HK-2 (cell line): ENCODE data around the gene TDRD15.
"Not testable (repeated sequence)": the region's sequence is repeated elsewhere in the genome, so short reads cannot be mapped to it uniquely, and the experiment has no call there.

Source experiments
- DNase-seq: peaks from one replicate; pipeline ENCODE4 v3.0.0-alpha.2; 2018; ENCODE audit not compliant: unreplicated experiment

The TDRD15 gene

DNA sequence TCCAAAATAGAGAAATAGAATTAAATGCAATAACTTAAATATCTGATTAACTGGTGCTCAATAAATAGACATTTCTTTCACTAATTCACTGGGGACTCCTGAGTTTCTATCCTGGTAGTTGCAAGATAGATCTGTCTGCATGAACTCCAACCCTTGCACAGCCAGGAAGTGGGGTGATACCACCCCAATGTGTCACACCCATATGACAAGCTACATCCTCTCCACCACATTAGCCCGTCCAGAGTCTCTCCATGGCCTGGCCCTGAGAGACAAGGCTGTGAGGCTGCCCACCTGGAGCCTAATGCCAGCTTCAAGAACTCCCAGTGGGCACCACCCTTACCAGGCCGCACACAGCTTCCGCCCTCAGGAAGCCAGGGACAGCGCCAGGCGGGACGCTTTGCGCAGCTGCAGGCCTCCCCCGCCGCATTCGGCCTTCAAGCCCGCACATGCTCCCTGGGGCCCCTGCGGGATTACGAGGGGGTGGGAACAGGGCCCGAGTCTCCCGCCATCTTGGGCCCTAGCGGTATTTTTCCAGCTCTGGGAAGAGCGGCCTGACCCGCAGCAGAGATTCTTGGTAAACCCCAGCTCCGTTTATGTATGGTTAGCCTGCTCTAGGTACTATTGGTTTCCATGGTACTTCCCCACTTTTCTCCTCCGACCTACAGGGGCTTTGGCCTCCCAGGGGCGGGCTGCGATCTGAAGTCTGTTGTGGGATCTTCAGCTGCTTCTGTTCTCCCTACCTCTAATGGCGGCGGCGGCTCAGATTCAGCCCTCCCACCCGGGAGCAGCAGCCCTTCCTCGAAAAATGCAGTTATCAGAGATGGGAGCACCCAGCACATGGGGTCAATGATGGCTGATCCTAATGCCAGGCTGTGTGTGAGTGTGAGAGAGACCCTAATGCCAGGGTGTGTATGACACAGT is at the start of gene TDRD15:
TSS of gene TDRD15 (plus strand) at position 496 of the 921 bp plus-strand sequence. CDS start 13,500 bp downstream, outside the sequence.
- DNase-seq = no peak

DNA sequence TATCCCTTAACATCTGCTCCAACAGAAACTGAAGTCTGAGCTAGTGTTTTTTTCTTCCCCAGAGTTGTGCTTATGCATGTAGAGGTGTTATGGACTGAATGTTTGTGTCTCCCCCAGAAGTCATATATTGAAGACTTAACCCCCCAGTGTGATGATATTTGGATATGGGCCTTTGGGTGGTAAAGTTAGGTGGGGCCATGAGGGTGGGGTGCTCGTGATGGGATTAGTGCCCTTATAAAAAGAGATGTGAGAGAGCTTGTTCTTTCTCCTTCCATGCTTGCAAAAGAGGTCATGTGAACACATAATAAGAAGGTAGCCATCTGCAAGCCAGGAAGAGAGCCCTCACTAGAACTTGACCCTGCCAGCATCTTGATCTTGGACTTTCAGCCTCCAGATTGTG is 45.5 kb upstream of the TDRD15 start:
- no peak for DNase-seq

DNA sequence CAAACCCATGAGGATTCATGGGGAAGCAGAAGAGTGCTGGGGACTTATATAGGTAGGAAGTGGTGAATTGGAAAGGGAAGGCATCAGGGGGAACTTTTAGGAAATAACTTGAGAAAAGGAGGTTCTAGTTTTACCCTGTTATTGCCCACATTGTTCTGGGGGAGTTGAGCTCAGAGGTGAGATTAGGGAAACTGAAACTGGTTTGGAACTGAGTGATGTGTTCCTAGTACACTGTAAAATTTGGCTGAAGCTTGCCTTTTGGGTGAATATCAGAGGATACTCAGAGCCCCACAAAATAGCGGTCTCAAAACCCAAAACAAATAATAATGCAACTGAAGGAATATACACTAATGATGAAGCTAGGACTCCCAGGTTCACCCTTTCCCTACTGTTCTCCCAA is 40.3 kb upstream of the TDRD15 start:
- no peak for DNase-seq

DNA sequence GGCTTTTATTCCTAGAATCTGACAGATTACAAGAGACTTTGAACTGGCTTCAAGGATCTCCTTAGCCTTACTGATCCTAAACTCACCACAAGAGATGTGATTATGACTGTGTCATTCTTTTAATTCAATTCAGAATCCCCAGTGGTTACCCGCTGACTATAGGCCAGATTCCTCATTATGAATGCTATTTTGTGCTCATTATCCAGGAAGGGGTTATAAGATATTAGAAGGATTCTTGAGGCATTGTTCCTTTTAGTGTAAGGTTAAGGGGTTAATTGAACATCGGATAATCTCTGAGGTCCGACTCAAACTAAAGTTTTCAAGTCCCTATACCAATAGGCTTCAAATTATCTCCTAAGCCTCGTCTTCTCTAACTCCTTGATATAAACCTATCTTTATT is 39.4 kb upstream of the TDRD15 start:
- DNase-seq = no peak

DNA sequence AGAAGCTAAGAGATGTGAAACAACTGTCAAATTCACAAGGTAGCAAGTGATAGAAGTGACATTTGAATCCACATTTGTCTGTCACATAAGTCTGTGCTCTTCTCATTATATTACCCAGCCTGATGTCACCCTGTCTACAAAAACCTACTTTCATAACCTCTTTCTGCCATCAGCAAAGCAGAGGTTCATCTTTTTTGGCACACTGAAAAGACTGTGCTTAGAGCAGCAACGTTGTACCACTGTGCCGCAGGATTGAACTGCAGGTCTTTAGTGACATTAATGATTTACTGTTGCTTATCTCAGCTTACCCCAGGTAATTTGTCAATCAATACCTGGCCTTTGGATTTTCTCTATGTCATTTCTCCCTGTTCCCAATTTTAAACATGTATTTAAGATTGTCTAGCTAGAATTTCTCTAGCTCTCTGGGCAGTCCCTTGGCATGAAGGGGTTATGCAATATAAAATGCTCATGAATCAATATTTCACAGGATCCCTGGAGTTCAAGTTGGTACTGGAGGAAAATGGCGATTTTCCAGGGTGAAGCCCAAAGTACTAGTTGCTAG is 31.4 kb upstream of the TDRD15 start:
- no peak for DNase-seq

DNA sequence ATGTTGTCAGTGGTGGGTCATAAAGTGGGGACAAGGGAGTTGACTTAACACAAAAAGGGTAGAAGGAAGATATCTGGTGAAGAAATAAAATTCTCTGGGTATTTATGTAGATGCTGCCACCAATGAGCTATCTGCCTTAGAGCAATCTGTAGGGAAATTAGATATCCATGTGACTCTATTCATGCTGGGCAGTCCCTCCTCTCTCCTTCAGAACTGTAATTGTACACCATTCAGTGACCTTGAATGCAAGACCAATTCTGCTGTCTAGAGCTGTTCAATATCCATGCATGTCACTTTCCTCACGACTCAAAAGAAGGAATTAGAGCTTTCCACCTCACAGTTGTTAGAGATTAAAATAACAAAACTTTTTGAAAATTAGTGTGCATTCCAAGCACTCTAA is 28.6 kb upstream of the TDRD15 start:
- DNase-seq = no peak

DNA sequence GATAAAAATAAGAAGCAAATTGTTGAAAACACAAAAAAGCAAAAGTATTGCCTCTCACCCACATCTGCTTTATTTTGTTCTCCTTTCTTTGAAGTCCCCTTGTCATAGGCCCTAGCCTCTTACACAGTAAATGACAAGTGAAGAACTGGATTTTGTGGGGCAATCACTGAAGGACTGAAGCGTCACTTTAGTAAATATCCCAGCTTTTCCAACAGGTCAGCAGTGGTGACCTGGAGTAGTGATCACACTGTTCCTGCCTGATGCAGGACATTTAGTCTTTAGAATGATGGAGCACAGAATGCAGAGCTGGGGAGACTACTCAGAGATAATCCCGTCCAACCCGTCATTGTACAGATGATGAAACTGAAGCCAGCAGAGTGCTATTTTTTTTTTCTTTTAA is 28.1 kb upstream of the TDRD15 start:
- no peak for DNase-seq

DNA sequence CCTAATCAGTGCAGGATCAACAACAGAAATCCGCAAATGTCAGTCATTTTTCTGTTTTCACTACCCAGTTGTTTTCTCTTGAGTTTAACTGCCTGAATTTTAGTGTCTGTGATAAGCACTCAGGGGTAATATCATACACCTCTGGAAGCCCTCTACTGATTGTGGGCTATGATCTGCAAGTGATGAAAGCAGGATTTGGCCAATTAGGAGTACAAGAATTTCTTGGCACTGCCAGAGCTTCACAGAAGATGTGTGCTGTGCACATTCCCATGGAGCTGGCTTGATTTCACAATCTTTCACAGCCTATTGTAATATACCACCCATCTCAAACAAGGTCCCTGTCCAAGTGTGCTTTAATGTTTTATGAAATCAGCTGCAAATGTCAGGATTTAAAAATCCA is 27.3 kb upstream of the TDRD15 start:
- DNase-seq = no peak

DNA sequence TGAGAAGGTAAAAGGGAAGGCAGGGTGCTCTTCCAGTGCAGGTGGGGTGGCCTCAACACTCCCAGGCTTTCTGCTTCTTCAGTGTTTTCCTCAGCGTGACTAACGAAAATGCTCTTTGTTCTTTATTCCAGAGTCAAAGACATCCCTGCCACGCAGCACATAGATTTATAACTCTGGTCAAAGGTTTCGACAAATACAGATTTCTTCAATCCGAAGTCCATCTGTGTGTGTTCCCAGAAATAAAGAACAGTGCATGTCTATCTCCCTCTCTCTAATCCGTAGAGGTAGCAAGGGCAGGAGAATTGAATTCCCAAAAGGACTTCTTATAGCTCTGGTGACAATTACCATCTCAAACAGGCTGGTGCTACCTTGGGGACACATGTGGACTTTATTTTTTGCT is 26.4 kb upstream of the TDRD15 start:
- DNase-seq = no peak

DNA sequence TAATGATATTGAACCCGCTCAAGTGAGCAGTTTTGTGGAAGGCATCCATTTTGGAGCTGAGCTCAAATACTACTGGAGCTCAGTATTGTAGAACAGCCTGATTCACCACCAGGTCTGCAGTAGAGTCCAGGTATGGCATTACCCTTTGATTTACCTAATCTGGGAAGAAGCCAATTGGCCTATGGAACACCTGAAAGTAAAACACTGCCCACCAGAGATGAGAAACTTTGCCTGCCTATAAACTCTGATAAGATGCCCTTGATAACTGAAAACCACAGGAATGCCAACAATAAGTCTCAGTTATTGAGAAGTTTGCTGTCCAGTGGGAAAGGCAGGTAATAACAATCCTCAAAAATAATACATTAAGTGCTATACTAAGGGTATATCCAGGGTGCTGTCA is 25.5 kb upstream of the TDRD15 start:
- no peak for DNase-seq

DNA sequence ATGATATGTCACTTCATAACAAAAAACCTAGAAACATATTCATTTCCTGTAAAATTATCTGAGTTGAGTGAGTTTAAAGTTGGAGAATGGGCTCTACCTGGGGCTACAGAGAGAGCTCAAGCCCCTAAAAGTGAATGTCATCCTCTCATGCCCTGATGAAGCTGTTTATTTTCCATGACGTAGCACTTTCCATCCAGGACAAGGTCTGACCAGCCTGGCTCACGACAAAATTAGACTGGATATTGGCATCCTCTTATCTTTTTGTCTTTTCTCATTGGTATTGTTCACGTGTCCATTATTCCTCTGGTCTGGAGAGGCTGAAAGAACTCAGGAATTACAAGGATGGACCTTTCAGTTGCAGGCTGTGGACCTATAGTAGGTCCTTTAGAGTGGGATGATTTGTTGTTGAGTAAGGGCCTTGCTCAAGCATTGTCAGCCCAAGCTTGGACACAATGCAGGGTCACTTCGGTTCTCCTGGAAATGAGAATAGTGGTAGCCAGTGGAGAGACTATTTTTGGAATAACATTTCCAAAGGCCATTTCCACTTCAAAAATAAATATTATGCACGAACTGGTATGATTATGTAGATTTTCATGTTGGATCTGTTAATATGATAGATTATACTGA is 24.4 kb upstream of the TDRD15 start:
- no peak for DNase-seq

DNA sequence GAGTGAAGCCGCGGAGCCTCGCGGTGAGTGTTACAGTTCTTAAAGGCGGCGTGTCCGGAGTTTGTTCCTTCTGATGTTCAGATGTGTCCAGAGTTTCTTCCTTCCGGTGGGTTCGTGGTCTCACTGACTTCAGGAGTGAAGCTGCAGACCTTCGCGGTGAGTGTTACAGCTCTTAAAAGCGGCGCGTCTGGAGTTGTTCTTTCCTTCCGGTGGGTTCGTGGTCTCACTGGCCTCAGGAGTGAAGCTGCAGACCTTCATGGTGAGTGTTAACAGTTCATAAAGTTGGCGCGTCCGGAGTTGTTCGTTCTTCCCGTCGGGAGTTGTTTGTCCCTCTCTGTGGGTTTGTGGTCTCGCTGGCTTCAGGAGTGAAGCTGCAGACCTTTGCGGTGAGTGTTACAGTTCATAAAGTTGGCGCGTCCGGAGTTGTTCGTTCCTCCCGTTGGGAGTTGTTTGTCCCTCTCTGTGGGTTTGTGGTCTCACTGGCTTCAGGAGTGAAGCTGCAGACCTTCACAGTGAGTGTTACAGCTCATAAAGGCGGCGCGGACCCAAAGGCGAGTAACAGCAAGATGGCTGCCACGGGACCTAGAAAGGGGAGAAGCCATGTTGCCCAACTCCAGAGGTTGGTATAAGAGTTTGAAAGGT is 22.1 kb upstream of the TDRD15 start:
- DNase-seq = not testable (repeated sequence)

DNA sequence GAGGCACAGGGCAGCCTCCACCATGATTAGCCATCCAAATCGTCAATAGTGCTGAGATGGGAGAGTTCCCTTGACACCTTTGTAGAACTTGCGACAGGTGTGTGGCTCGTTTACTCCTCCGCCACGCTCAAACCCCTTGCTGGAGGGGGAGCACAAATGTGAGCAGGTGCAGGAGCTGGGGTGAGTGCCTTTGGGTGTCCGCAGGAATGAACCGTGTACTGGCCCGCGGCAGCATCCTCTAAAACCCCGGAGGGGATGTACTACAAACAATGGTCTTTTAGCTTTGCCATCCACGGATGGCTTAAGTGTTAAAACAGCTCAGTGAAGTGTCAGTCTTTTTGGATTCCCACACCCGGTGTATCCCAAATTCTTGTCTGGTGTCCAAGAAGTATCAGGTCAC is 21.4 kb upstream of the TDRD15 start:
- no peak for DNase-seq

DNA sequence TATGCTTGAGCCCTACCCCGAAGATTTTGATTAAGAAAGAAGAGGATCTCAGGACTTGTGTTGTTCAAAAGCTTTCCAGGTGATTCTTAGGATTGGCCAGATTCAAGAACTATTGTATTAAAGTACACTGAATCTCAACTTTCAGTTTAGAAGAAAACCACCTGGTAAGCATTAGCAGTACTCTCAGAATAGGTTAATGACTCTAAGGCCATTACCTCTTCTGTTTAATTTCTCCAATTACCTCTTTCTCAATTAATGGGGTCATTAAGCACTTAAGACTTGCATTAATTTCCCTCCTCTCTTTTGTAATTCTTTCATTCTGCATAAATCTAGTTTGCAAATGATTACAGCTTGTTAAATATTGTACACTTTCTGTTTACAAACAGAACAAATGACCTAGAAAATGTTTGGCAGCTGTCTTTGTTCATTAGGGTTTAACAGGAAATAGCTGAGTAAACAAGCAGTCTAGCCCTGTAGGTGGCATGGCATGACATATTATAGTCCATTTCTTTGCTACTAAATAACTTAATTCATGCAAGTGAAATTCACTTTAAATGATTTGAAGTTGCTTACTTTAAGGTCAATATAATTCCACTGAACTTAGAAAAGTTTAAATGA is 20.4 kb upstream of the TDRD15 start:
- DNase-seq = no peak

DNA sequence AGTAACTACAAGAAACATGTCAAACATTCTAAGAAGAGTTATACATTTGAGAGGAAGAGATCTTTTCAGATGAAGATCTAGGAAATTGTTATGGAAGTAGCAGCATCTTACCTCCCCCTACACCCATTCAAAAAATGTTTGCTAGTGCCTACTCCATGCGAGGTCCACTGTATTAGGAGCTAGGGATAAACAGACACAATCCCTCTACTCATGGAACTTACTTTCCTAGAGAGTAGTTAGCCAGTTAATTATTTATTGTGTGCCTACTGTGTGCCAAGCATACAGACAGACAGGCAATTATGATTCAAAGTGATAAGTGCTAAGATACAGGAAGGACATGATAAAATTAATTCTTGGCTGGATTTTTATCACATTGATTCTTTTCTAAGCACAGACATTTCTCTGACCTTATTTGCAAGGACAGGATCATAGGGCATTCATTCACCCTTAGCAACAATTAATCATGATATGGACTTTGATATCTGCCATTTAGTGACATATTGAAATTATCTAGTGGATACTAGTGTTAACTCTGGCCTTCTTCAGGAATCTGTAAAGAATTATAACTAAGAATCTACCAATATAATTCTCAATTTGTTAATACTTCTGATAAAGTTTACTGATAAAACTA is 19.6 kb upstream of the TDRD15 start:
- DNase-seq = no peak

DNA sequence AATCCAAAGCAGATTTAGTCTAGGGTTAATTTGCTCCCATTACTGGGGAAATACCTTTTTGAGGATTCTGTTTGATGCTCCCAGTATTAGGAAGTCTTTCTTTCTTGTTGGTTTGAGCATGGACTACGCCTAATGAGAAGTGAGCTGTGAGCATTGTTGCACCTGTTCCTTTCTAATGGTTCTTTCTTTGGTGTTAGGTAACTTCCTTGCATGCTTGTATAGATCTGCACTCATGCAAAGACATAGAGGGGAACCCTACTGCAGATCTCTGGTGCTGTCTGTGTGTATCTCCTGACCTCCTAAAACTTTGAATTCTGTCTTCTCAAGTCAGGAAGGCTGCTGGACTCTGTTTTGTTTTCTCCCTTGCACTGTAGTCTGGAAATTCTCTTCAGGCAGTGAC is 12.8 kb upstream of the TDRD15 start:
- no peak for DNase-seq

DNA sequence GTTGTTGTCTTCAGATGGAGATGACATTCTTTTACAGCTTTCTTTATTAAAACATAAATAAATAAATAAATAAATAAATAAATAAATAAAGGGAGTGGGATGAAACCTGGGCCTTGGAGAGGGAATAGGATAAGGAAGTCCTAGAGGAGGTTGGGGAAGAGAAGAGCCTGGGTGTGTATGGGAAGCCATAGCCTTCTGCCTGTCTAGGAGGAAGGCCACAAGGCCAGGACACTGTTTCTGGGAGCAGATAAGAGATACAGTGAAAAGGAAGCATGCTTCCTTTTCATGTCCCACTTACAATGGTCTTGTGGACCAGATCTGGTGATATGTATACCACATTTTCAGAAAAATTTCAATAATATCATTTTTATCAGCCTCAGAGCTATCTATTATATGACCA is 6.1 kb upstream of the TDRD15 start:
- no peak for DNase-seq

DNA sequence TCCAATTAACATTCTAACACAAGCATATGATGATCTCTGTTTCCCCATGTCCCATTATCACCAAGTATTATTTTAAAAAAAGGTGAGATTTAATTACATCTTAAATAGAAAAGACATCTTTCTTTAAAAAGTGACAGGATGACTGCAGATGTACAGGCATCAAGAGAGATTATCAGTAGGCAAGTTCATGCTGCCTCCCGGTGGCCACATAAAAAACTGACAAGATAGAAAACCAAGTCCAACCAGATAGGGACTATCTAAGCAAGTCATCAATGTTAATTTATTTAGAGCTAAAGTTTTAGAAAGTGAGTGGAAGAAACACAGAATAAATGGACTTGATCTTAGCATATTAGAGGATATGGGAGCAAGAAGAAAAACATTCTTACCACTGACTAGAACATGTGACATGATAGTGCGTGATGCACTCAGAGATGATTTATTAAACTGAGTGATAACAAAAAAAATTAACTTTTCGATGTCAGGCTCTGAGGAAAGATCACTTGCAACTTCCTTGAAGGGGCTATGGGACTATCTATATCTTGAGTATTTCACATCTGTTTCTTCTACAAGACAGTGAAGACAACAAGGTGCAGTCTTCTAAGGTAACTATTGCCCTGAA is 5.4 kb upstream of the TDRD15 start:
- DNase-seq = peak; percentile 12

DNA sequence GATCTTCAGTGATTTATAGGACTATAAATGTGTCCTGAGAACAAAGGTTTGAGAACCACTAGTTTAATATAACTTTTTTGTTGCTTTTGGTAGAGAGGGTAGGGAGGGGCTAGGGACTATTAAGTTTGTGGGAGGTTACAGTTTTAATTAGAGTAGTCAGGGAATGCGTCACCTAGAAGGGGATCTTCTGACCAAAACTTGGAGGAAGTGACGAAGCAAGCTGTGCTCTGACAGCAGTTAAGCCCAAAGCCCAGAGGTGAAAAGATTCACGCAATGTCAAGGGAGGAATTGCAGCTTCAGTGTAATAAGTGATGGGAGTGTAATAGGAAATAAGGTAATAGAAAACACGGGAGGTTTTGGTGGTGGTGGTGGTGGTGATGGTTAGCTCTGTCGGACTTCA is 8.1 kb downstream of the TDRD15 start:
- DNase-seq = no peak

DNA sequence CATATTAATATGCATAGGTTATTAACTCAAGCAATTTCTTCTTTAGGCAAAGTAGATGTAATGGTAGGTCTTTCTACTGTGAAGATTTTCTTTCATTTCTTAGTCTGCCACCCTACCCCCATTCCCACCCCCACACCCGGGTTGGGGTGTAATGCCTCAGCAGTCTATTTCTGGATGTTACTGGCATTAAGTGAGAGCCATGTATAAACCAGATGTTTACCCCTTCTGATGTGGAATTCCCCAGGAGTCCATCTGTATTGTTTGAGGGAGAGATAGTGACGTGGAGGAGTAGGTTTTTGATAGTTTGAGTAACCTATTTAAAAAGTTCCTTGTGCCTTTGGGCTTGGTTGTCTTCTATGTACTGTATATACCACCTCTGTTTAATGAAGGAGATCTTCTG is 11.8 kb downstream of the TDRD15 start:
- no peak for DNase-seq

DNA sequence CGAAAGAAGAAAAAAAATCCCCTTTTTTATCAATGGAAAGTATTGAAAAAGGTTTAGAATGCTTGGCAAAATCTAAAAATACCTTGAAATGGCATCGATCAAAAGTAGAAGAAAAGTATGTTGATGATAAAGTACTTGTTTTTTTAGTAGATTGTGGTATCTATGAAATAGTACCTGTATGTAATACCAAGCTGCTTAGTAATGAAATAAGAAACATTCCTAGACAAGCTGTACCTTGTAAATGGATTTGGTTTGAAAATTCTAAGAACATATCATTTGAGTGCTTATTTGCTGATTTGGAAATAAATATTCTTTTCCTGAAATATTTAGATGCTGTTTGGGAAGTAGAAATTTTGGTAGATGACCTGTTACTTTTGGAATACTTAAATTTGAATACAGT is 18.4 kb downstream of the TDRD15 start:
- DNase-seq = no peak
